IPS-NIHi11 (cell line): ENCODE data around the gene ALOX15B.

ENCODE experiments used
- DNase-seq: peaks from one replicate; pipeline ENCODE4 v3.0.0; 2012; ENCODE audit warnings: mixed read lengths, low spot score

The ALOX15B gene

GRCh38 chr17:8080208-8080798 lies 41.4 kb downstream of the ALOX15B start:
- no peak for DNase-seq

- no peak for DNase-seq
Observed at GRCh38 chr17:8080799-8081219, 42.0 kb downstream of the ALOX15B start.

- DNase-seq: no peak
Observed at GRCh38 chr17:8081876-8082275, 43.0 kb downstream of the ALOX15B start.

- no peak for DNase-seq
Observed at GRCh38 chr17:8082292-8082691, 43.4 kb downstream of the ALOX15B start.

- no peak for DNase-seq
Observed at GRCh38 chr17:8084250-8084649, 45.4 kb downstream of the ALOX15B start.

- DNase-seq: no peak
Observed at GRCh38 chr17:8087075-8087951, 48.5 kb downstream of the ALOX15B start, which contains the start of gene ALOX12B. Gene ALOX12B (minus strand): TSS chr17:8087716. CDS start chr17:8087442, 274 bp downstream.

- DNase-seq: peak; percentile 47
Observed at GRCh38 chr17:8087952-8088230, 49.0 kb downstream of the ALOX15B start.

- no peak for DNase-seq
Observed at GRCh38 chr17:8089728-8090127, 50.9 kb downstream of the ALOX15B start.

- no peak for DNase-seq
Observed at GRCh38 chr17:8091033-8091687, 52.3 kb downstream of the ALOX15B start.

GRCh38 chr17:8095361-8095760 lies 56.5 kb downstream of the ALOX15B start:
- DNase-seq: no peak

GRCh38 chr17:8096541-8096940 lies 57.7 kb downstream of the ALOX15B start:
- no peak for DNase-seq
